ENCODE results near the gene ISX.

ISX gene

DNA sequence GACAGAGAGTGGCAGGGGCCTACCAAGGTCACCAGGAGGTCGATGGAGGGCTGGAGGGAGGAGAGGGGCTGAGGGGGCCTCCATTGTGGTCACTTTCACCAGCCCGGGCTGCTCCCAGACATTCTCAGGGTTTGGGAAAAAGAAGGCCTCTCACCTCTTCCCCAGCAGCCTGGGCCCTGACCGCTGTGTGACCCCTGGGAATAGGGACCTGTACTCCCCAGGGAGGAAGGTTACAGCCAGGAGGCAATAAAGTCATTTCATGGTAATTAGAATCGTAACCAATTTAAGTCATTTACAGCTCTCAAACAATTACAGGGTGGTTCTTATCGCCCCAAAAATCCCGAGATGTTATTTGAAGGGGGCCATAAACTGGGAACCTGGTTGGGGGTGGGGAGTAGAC is 37.8 kb downstream of the ISX start:
- Histone ChIP-seq H3K9me3 (ENCODE audit: control insufficient read depth, low read length) (peaks cover 2% of the 10 kb centered on the region), H3K4me3 (ENCODE audit: insufficient read depth, low read depth, low read length) (no peak overlapping the region), H3K36me3 (ENCODE audit: control insufficient read depth, insufficient read depth, low read length) (no peaks in the 10 kb centered on the region), H3K27me3 (ENCODE audit: control insufficient read depth, insufficient read depth, low read length, poor library complexity, severe bottlenecking) (no peaks in the 10 kb centered on the region), H3K4me1 (ENCODE audit: control insufficient read depth, insufficient read depth, low read length) (no peaks in the 10 kb centered on the region), H3K27ac (ENCODE audit: insufficient read depth, low read depth, low read length, poor library complexity, severe bottlenecking) (no peak overlapping the region)
- WGBS, 2 experiments, result 85 to 86% methylated on average over 6 of the region's 6 CpGs

DNA sequence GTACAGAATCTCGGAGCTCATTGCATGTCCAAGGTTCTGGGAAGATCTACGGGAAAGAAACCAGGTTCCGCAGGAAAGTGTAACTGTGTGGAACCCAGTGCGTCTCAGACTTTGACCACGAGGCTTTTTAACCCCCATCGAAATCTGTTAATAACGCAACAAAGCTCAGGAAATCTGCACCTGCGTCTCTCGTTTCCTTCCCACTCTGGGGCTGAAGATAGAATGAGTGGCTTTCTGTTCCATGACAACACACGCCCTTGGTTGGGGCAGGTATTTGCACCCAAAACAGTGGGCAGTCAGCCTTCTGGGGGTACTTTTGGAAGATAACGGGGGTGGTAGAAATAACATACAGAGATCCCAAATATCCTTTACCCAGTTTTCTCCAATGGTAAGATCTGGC is 38.5 kb downstream of the ISX start:
- H3K36me3 ChIP-seq (ENCODE audit: control insufficient read depth, insufficient read depth, low read length), result no peaks in the 10 kb centered on the region
- H3K4me1 ChIP-seq (ENCODE audit: control insufficient read depth, insufficient read depth, low read length), result no peaks in the 10 kb centered on the region
- WGBS, 2 experiments, result 96% methylated on average over 11 of the region's 11 CpGs
- no peak overlapping the region for H3K4me3 ChIP-seq (ENCODE audit: insufficient read depth, low read depth, low read length)
- no peak overlapping the region for H3K27ac ChIP-seq (ENCODE audit: insufficient read depth, low read depth, low read length, poor library complexity, severe bottlenecking)
- H3K9me3 ChIP-seq (ENCODE audit: control insufficient read depth, low read length), result peaks cover 2% of the 10 kb centered on the region
- no peaks in the 10 kb centered on the region for H3K27me3 ChIP-seq (ENCODE audit: control insufficient read depth, insufficient read depth, low read length, poor library complexity, severe bottlenecking)

DNA sequence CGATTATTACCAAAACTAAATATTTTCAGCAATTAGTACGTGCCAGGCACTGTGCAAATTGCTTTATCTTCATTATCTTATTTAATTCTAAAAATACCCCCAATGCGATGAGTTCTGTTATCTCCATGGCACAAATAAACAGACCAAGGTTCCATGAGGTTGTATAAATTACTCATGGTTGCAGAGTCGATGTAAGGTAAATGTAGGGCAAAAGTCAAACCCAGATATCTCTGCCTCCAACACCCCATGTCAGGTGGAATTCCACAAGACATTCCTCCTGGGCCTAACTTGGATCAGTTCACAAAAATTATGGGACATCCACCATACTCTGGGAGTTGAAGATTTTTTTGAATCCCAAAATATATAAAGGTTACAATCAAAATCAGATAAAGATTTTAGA is 43.7 kb downstream of the ISX start:
- Histone ChIP-seq H3K9me3 (ENCODE audit: control insufficient read depth, low read length) (peaks cover 2% of the 10 kb centered on the region), H3K27me3 (ENCODE audit: control insufficient read depth, insufficient read depth, low read length, poor library complexity, severe bottlenecking) (no peaks in the 10 kb centered on the region), H3K4me3 (ENCODE audit: insufficient read depth, low read depth, low read length) (no peak overlapping the region), H3K27ac (ENCODE audit: insufficient read depth, low read depth, low read length, poor library complexity, severe bottlenecking) (no peak overlapping the region), H3K36me3 (ENCODE audit: control insufficient read depth, insufficient read depth, low read length) (no peaks in the 10 kb centered on the region), H3K4me1 (ENCODE audit: control insufficient read depth, insufficient read depth, low read length) (no peaks in the 10 kb centered on the region)
- WGBS, 2 experiments, result 59 to 70% methylated on average over 3 to 4 of the region's 4 CpGs

DNA sequence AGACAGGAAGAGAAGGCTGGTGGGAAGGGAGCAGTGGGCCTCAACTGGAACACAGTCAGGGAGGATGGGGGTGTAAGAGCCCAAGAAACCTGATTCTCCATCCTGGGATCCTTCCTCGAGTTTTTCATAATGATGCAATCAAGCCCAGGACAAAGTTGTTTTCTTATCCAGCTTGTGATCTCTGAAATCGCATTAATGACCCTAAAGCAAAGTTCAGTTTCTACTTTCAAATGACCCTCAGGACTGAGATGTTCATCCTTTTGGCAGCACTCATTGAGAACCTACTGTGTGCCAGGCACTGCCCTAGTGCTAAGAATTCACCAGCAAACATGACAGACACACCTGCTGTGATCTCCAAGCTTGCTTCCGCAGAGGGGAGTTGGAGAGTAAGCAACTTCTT is 45.3 kb downstream of the ISX start:
- H3K27ac ChIP-seq (ENCODE audit: insufficient read depth, low read depth, low read length, poor library complexity, severe bottlenecking), result no peak overlapping the region
- no peaks in the 10 kb centered on the region for H3K36me3 ChIP-seq (ENCODE audit: control insufficient read depth, insufficient read depth, low read length)
- peaks cover 2% of the 10 kb centered on the region for H3K9me3 ChIP-seq (ENCODE audit: control insufficient read depth, low read length)
- 85 to 90% methylated on average over 3 of the region's 3 CpGs for WGBS, 2 experiments
- H3K27me3 ChIP-seq (ENCODE audit: control insufficient read depth, insufficient read depth, low read length, poor library complexity, severe bottlenecking), result no peaks in the 10 kb centered on the region
- H3K4me3 ChIP-seq (ENCODE audit: insufficient read depth, low read depth, low read length), result no peak overlapping the region
- H3K4me1 ChIP-seq (ENCODE audit: control insufficient read depth, insufficient read depth, low read length), result no peaks in the 10 kb centered on the region

DNA sequence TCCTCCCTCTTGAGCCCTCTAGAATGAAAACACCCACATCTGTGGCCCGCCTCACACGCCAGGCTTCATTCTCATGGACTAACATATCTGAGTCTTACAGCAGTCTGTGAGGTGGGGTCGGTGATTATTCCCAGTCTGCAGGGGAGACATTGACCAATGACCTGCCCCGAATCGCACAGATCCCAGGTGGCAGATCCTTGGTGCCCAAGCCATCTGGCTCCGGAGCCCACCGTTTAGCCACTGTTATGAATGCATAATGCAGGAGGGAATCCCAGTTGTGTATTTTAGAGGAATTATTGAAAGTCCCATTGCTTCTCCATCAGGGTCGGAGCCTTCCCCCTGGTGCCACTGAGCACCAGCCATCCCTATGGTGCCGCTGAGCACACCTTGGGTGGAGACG is 47.4 kb downstream of the ISX start:
- H3K4me3 ChIP-seq (ENCODE audit: insufficient read depth, low read depth, low read length), result no peak overlapping the region
- no peaks in the 10 kb centered on the region for H3K36me3 ChIP-seq (ENCODE audit: control insufficient read depth, insufficient read depth, low read length)
- peaks cover under 1% of the 10 kb centered on the region for H3K9me3 ChIP-seq (ENCODE audit: control insufficient read depth, low read length)
- no peak overlapping the region for H3K27ac ChIP-seq (ENCODE audit: insufficient read depth, low read depth, low read length, poor library complexity, severe bottlenecking)
- H3K4me1 ChIP-seq (ENCODE audit: control insufficient read depth, insufficient read depth, low read length), result no peaks in the 10 kb centered on the region
- H3K27me3 ChIP-seq (ENCODE audit: control insufficient read depth, insufficient read depth, low read length, poor library complexity, severe bottlenecking), result no peaks in the 10 kb centered on the region
- WGBS, 2 experiments, result 93 to 95% methylated on average over 10 of the region's 10 CpGs

DNA sequence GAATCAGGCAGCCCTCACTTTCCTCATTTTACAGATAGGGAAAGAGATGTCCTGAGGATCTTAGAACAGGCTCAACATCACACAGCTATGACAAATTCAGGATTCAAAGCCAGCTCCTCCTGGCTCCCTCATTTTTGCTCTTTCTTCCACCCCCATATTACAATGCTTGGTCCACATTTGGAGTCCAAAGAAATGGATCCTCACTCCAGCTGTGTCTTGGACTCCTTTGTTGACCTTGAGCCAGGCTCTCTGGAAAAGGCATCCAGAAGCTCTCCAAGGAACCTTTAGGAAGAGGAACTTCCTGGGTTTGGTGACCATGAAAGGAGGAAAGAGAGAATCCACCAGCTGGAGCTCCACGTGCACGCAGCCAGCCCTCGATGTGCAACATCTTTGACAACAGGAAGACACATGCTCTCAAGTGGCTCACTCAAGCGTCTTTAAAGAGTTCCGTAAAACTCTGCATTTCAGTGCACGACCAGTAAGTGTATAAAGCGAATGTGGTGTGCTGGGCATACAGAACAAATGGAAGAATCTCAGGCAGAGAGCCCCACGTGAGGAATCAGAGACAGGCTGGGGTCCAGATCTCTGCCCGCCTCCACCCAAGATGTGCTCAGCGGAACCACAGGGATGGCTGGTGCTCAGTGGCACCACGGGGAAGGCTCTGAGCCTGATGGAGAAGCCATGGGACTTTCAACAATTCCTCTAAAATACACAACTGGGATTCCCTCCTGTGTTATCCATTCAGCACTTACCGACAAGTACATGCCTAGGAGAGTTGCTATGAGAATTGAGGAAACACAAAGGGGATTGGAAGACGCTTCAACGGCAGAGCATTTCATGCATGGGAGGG is 48.4 kb downstream of the ISX start:
- 88% methylated on average over 14 of the region's 14 CpGs for WGBS, 2 experiments

DNA sequence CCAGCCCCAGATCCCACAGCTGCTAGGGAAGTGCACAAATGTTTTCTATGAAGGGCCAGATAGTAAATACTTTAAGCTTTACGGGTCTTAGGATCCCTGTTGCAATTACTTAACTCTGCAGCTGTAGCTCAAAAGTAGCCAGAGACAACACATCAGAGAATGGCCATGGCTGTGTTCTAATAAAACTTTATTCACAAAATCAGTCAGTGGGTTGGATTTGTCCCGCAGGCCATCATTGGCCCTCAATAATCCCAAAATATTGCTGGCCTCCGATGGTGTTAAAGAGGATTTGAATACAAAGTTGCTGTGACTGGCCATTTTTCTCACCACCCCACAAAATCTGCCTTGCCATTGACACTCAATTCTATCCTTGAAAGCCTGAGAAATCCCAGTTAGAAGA is 49.6 kb downstream of the ISX start:
- H3K36me3 ChIP-seq (ENCODE audit: control insufficient read depth, insufficient read depth, low read length), result no peaks in the 10 kb centered on the region
- H3K27me3 ChIP-seq (ENCODE audit: control insufficient read depth, insufficient read depth, low read length, poor library complexity, severe bottlenecking), result no peaks in the 10 kb centered on the region
- H3K4me1 ChIP-seq (ENCODE audit: control insufficient read depth, insufficient read depth, low read length), result no peaks in the 10 kb centered on the region
- 93 to 96% methylated on average over 3 of the region's 3 CpGs for WGBS, 2 experiments
- no peak overlapping the region for H3K4me3 ChIP-seq (ENCODE audit: insufficient read depth, low read depth, low read length)
- H3K9me3 ChIP-seq (ENCODE audit: control insufficient read depth, low read length), result no peaks in the 10 kb centered on the region
- no peak overlapping the region for H3K27ac ChIP-seq (ENCODE audit: insufficient read depth, low read depth, low read length, poor library complexity, severe bottlenecking)

More for the DNA sequence above, 48.4 kb downstream of the ISX start:
- Histone ChIP-seq H3K4me1 (ENCODE audit: control insufficient read depth, insufficient read depth, low read length) (no peaks in the 10 kb centered on the region), H3K36me3 (ENCODE audit: control insufficient read depth, insufficient read depth, low read length) (no peaks in the 10 kb centered on the region), H3K27me3 (ENCODE audit: control insufficient read depth, insufficient read depth, low read length, poor library complexity, severe bottlenecking) (no peaks in the 10 kb centered on the region), H3K4me3 (ENCODE audit: insufficient read depth, low read depth, low read length) (no peak overlapping the region), H3K9me3 (ENCODE audit: control insufficient read depth, low read length) (no peaks in the 10 kb centered on the region), H3K27ac (ENCODE audit: insufficient read depth, low read depth, low read length, poor library complexity, severe bottlenecking) (no peak overlapping the region)

DNA sequence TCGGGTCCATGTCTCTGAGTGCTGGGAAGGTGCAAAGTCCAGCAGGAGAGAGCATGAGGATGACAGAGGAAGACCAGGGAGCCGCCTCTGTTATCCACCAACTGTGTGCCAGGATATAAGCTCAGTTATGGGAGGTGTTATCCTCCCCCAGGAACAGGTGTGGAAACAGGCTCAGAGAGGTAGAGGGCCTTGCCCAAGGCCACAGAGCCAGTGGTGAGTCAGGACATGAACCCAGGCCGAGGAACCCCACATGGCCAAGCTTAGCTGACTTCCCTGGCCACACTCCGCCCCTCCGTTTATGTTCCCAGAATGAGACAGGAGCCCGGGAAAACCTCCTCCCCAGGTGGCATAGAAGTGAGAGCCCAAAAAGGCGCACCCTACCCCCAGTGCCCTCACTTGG is 50.3 kb downstream of the ISX start:
- Histone ChIP-seq H3K27me3 (ENCODE audit: control insufficient read depth, insufficient read depth, low read length, poor library complexity, severe bottlenecking) (no peaks in the 10 kb centered on the region), H3K9me3 (ENCODE audit: control insufficient read depth, low read length) (no peaks in the 10 kb centered on the region), H3K27ac (ENCODE audit: insufficient read depth, low read depth, low read length, poor library complexity, severe bottlenecking) (no peak overlapping the region), H3K36me3 (ENCODE audit: control insufficient read depth, insufficient read depth, low read length) (no peaks in the 10 kb centered on the region), H3K4me1 (ENCODE audit: control insufficient read depth, insufficient read depth, low read length) (no peaks in the 10 kb centered on the region), H3K4me3 (ENCODE audit: insufficient read depth, low read depth, low read length) (no peak overlapping the region)
- WGBS, 2 experiments, result 78 to 82% methylated on average over 7 of the region's 7 CpGs

DNA sequence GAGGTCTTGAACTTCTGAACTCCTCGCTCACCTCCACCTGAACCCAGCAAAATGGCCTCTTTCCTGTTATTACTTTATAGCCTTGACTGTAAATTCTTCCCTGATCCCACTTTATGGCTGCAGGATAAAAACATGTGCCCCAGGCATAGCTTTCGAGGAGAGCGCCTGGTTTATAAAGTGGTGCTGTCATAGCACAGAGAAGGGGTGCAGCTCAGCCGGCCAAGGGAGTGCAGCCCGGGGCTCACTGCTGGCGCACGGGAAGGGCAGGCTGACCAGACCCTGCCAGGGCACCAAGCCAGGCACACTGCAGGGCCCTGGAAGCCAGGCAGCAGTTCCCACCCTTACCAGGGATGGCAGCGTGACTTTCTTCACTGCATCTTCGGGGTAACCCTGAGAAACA is 50.9 kb downstream of the ISX start:
- Histone ChIP-seq H3K9me3 (ENCODE audit: control insufficient read depth, low read length) (no peaks in the 10 kb centered on the region), H3K4me3 (ENCODE audit: insufficient read depth, low read depth, low read length) (no peak overlapping the region), H3K36me3 (ENCODE audit: control insufficient read depth, insufficient read depth, low read length) (no peaks in the 10 kb centered on the region), H3K27ac (ENCODE audit: insufficient read depth, low read depth, low read length, poor library complexity, severe bottlenecking) (no peak overlapping the region), H3K4me1 (ENCODE audit: control insufficient read depth, insufficient read depth, low read length) (no peaks in the 10 kb centered on the region), H3K27me3 (ENCODE audit: control insufficient read depth, insufficient read depth, low read length, poor library complexity, severe bottlenecking) (no peaks in the 10 kb centered on the region)
- WGBS, 2 experiments, result 91 to 92% methylated on average over 9 of the region's 9 CpGs

DNA sequence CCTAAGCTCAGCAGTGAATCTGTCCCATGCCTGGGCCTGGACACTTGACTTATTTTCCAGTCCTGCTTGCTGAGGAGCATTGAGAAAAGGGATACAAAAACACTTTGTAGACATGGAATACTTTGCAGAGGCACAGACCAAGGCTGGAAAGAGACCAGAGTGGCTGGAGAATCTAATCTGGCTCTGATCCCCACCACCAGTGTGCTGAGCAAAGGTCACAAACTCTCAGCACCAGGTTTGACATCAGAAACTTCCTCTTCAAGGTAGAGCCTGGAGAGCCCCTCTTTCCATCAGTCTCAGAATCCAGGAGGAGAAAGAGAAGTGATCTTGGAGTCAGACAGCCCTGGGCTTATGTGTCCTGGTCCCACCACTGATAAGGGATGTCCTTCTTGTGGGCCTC is 53.5 kb downstream of the ISX start:
- Histone ChIP-seq H3K4me1 (ENCODE audit: control insufficient read depth, insufficient read depth, low read length) (no peaks in the 10 kb centered on the region), H3K27ac (ENCODE audit: insufficient read depth, low read depth, low read length, poor library complexity, severe bottlenecking) (no peak overlapping the region), H3K9me3 (ENCODE audit: control insufficient read depth, low read length) (no peaks in the 10 kb centered on the region), H3K4me3 (ENCODE audit: insufficient read depth, low read depth, low read length) (no peak overlapping the region), H3K27me3 (ENCODE audit: control insufficient read depth, insufficient read depth, low read length, poor library complexity, severe bottlenecking) (no peaks in the 10 kb centered on the region), H3K36me3 (ENCODE audit: control insufficient read depth, insufficient read depth, low read length) (no peaks in the 10 kb centered on the region)
